Memory B cell (primary cell): ENCODE data around the gene SELE.

Experiments
- ATAC-seq: fragments of 150-1000 bp; cut with Tn5 transposase; 2 replicates; pipeline ENCODE4 v1.10.0; 2021; ENCODE audit warnings: low read depth, mild to moderate bottlenecking, moderate library complexity
- DNase-seq, 2 donors: peaks; one replicate each; pipeline ENCODE4 v3.0.0; 2022; ENCODE audit warnings: low spot score in 2 of 2
- H3K27ac Mint-ChIP-seq: one replicate; pipeline ENCODE4 v1.8.0; 2022; ENCODE audit warnings: mild to moderate bottlenecking, moderate library complexity, mixed read lengths
- H3K27me3 Mint-ChIP-seq: one replicate; pipeline ENCODE4 v1.8.0; 2022; ENCODE audit warnings: mixed read lengths
- H3K36me3 Mint-ChIP-seq: one replicate; pipeline ENCODE4 v1.8.0; 2022; ENCODE audit warnings: mild to moderate bottlenecking, mixed read lengths
- H3K4me1 Mint-ChIP-seq: one replicate; pipeline ENCODE4 v1.8.0; 2022; ENCODE audit warnings: mixed read lengths
- H3K4me3 Mint-ChIP-seq: one replicate; pipeline ENCODE4 v1.8.0; 2022; ENCODE audit warnings: mild to moderate bottlenecking, moderate library complexity, mixed read lengths
- H3K9me3 Mint-ChIP-seq: one replicate; pipeline ENCODE4 v1.8.0; 2022; ENCODE audit warnings: mixed read lengths

The SELE gene

GRCh38 chr1:169733924-169734323 lies at the start of gene SELE:
Gene SELE (minus strand): TSS chr1:169734079. CDS start chr1:169733612, 467 bp downstream.
- Mint-ChIP-seq H3K9me3 (no peaks in the 10 kb centered on the region), H3K27ac (no peak within 1 kb of the TSS), H3K36me3 (no peaks in the 10 kb centered on the region), H3K4me1 (no peaks in the 10 kb centered on the region), H3K27me3 (peaks cover 16% of the 10 kb centered on the region), H3K4me3 (no peak within 1 kb of the TSS)
- no peak for DNase-seq
- no peak for ATAC-seq

DNA sequence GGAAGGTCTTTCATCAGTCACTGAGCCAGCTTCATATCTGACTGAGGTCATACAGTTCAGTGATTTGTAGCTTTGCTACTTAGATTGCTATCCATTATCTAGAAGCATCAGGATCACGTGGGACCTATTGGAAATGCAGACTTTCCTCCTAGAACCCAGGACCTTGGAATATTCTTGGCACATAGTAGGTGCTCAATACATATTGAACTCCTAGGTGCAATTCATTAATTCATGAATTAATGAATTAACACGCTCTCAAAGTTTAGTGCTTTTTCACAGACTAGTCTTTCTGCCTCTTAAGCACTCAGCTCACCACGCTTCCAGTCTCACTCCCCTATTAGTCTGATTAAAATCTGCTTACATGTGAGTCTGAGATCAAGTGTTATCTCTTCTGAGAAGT lies 48.7 kb upstream of the SELE start:
- H3K4me3 Mint-ChIP-seq = no peak overlapping the region
- H3K9me3 Mint-ChIP-seq = no peaks in the 10 kb centered on the region
- peaks cover 20% of the 10 kb centered on the region for H3K27me3 Mint-ChIP-seq
- no peaks in the 10 kb centered on the region for H3K4me1 Mint-ChIP-seq
- peaks cover 1% of the 10 kb centered on the region for H3K36me3 Mint-ChIP-seq
- ATAC-seq = no peak
- H3K27ac Mint-ChIP-seq = no peak overlapping the region
- no peak for DNase-seq

DNA sequence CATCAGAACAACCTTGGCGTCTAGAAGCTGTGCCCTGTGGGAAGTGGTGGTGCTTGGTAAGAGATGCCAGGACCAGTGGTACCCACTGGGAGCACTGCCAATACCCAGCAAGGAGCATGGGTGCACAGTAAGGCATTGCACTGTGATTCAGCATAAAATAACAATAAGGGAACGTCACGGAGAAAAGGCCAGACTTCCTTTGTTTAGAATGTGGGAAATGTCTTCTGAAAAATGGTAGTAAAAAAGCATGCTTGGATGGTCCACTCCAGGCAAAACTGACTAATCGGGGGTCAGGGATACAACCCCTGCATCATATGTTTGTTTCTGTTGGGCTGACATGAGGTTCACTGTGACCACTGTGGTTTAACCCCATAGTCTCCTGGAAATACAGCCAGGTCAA lies 46.1 kb upstream of the SELE start:
- Mint-ChIP-seq H3K27me3 (peaks cover 15% of the 10 kb centered on the region), H3K4me3 (no peak overlapping the region), H3K36me3 (peaks cover 1% of the 10 kb centered on the region), H3K27ac (no peak overlapping the region), H3K9me3 (no peaks in the 10 kb centered on the region), H3K4me1 (no peaks in the 10 kb centered on the region)
- no peak for ATAC-seq
- DNase-seq = no peak

- Mint-ChIP-seq H3K27me3 (peaks cover 11% of the 10 kb centered on the region), H3K27ac (no peak overlapping the region), H3K4me1 (no peaks in the 10 kb centered on the region), H3K36me3 (no peaks in the 10 kb centered on the region), H3K4me3 (no peak overlapping the region), H3K9me3 (no peaks in the 10 kb centered on the region)
- ATAC-seq = no peak
- DNase-seq = no peak
Observed at GRCh38 chr1:169779150-169779549, 45.3 kb upstream of the SELE start.

DNA sequence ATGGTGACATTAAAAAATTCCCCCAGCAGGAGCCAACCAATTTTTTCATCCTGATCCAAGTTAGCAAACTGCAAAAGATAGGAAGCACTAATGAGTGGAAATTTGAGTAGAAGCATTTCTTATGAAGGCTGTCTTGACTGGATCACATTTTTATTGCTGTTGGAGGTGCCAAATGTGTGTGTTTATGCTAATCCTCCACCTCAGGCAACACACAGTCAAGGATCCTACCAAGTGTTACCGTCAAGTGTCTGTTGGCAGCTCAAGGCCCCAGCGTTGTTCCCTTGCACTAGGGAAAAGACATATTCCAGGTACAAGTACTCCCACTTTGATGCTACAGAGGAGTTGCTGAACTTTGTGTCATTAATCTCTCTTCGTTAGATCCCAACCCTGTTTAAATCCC lies 42.6 kb upstream of the SELE start:
- DNase-seq (no peak), ATAC-seq (no peak)
- no peak overlapping the region for H3K27ac Mint-ChIP-seq
- no peak overlapping the region for H3K4me3 Mint-ChIP-seq
- peaks cover 3% of the 10 kb centered on the region for H3K27me3 Mint-ChIP-seq
- H3K36me3 Mint-ChIP-seq = no peaks in the 10 kb centered on the region
- H3K4me1 Mint-ChIP-seq = no peaks in the 10 kb centered on the region
- no peaks in the 10 kb centered on the region for H3K9me3 Mint-ChIP-seq

DNA sequence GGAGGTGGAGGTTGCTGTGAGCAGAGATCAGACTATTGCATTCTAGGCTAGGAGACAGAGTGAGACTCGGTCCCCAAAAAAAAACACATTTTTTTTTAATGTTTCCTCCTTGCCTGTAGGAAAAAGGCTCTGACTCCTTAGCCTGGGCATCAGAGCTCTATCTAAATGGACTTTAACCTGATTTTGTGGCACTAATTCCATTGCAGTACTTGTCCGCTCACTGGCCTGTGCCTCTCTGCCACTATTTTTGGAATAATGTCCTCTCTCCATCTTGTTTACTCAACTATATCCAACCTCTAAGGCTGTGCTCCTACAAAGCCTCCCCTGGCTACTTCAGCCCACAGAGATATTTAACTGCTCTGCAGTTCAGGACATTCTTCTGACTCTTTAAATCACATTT lies 34.3 kb upstream of the SELE start:
- Mint-ChIP-seq H3K27me3 (peaks cover 3% of the 10 kb centered on the region), H3K36me3 (no peaks in the 10 kb centered on the region), H3K4me3 (no peak overlapping the region), H3K4me1 (no peaks in the 10 kb centered on the region), H3K27ac (no peak overlapping the region), H3K9me3 (no peaks in the 10 kb centered on the region)
- DNase-seq = no peak
- no peak for ATAC-seq

DNA sequence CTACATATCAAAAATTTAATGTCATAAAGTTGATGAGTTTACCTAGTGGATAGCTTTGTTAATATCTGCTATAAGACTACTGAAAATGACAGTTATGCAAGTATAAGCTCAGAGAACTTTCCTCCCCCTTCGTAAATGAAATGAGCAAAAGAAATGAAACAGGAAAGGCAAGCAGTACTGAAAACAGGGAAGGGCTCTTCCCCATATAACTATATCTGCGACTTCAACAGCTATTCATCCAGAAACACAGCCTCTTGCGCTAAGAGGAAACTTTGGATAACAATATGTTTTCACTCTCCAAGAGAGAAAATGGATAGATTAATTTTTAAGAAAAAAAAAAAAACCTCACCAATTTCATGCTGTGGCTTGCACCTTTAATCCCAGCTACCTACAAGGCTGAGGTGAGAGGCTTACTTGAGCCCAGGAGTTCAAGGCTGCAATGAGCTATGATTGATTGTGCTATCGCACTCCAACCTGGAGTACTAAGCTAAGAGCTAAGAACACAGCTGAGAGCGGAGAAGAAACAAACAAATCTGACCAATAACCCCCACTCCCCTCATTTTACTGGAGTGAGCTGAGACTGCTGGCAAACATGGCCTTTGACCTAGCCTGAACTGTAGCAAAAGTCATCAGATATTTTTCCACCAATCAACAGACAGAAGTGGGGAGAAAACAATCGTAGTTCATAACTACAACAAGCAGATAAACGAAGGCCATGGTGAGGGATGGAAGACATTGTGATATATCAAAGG lies 31.9 kb upstream of the SELE start:
- Mint-ChIP-seq H3K4me3 (no peak overlapping the region), H3K36me3 (no peaks in the 10 kb centered on the region), H3K27me3 (peaks cover 3% of the 10 kb centered on the region), H3K27ac (no peak overlapping the region), H3K4me1 (no peaks in the 10 kb centered on the region), H3K9me3 (no peaks in the 10 kb centered on the region)
- no peak for ATAC-seq
- DNase-seq = no peak

DNA sequence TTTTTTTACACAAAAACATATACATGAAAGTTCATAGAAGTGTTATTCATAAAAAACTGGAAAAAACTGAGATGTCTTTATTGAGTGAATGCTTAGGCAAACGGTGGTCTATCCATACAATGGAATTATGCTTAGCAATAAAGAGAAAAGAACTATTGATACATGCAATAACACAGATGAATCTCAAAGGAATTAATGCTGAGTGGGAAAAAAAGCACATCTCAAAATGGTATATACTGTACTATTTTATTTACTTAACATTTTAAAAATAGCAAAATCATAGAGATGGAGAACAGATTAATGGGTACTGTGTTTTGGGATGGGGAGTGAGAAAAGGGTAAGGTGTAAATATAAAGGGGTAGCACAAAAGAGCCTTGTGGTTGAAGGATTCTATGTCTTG lies 31.0 kb upstream of the SELE start:
- DNase-seq (no peak), ATAC-seq (no peak)
- no peaks in the 10 kb centered on the region for H3K4me1 Mint-ChIP-seq
- H3K36me3 Mint-ChIP-seq = no peaks in the 10 kb centered on the region
- H3K9me3 Mint-ChIP-seq = peaks cover 3% of the 10 kb centered on the region
- no peak overlapping the region for H3K4me3 Mint-ChIP-seq
- H3K27ac Mint-ChIP-seq = no peak overlapping the region
- peaks cover 3% of the 10 kb centered on the region for H3K27me3 Mint-ChIP-seq

- ATAC-seq (no peak), DNase-seq (no peak)
- H3K27ac Mint-ChIP-seq = no peak overlapping the region
- H3K9me3 Mint-ChIP-seq = peaks cover 3% of the 10 kb centered on the region
- H3K27me3 Mint-ChIP-seq = peaks cover 4% of the 10 kb centered on the region
- H3K36me3 Mint-ChIP-seq = peaks cover 3% of the 10 kb centered on the region
- H3K4me3 Mint-ChIP-seq = no peak overlapping the region
- H3K4me1 Mint-ChIP-seq = no peaks in the 10 kb centered on the region
Observed at GRCh38 chr1:169762699-169763098, 28.8 kb upstream of the SELE start.

DNA sequence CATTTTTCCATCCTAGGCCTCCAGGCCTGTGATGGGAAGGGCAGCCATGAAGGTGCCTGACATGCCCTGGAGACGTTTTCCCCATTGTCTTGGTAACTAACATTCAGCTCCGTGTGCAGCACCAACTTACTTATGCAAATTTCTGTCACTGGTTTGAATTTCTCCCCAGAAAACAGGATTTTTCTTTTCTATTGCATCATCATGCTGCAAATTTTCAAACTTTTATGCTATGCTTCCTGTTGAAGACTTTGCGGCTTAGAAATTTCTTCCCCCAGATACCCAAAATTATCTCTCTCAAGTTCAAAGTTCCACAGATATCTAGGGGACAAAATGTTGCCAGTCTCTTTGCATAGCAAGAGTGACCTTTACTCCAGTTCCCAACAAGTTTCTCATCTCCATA lies 25.2 kb upstream of the SELE start:
- no peak overlapping the region for H3K27ac Mint-ChIP-seq
- DNase-seq = no peak
- peaks cover 3% of the 10 kb centered on the region for H3K27me3 Mint-ChIP-seq
- H3K4me3 Mint-ChIP-seq = no peak overlapping the region
- H3K9me3 Mint-ChIP-seq = peaks cover 3% of the 10 kb centered on the region
- no peak for ATAC-seq
- H3K36me3 Mint-ChIP-seq = peaks cover 3% of the 10 kb centered on the region
- no peaks in the 10 kb centered on the region for H3K4me1 Mint-ChIP-seq

GRCh38 chr1:169753549-169753948 lies 19.7 kb upstream of the SELE start:
- Mint-ChIP-seq H3K36me3 (no peaks in the 10 kb centered on the region), H3K27ac (no peak overlapping the region), H3K4me3 (no peak overlapping the region), H3K4me1 (no peaks in the 10 kb centered on the region), H3K27me3 (peaks cover 4% of the 10 kb centered on the region), H3K9me3 (no peaks in the 10 kb centered on the region)
- ATAC-seq (no peak), DNase-seq (no peak)

DNA sequence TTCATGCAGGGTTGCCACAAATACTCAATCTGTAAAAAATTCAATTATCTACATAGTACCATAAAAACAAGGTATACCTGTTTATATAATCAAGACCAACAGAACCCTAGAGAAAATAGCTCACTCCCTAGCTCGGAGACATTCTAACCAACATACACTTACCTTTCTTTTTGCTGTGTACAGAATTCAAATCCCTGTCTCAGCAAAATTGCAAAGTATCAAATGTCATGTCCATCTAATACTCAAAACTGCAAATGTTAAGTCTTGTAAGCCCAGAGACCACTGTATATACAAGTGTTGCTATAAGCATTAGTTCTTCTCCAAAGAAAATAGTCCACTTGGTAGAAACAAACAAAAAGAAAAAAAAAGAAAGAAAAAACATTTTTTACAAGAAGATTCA lies 16.2 kb upstream of the SELE start:
- no peaks in the 10 kb centered on the region for H3K36me3 Mint-ChIP-seq
- no peaks in the 10 kb centered on the region for H3K9me3 Mint-ChIP-seq
- H3K4me1 Mint-ChIP-seq = no peaks in the 10 kb centered on the region
- no peak overlapping the region for H3K4me3 Mint-ChIP-seq
- H3K27me3 Mint-ChIP-seq = peaks cover 5% of the 10 kb centered on the region
- no peak overlapping the region for H3K27ac Mint-ChIP-seq
- no peak for DNase-seq
- no peak for ATAC-seq

DNA sequence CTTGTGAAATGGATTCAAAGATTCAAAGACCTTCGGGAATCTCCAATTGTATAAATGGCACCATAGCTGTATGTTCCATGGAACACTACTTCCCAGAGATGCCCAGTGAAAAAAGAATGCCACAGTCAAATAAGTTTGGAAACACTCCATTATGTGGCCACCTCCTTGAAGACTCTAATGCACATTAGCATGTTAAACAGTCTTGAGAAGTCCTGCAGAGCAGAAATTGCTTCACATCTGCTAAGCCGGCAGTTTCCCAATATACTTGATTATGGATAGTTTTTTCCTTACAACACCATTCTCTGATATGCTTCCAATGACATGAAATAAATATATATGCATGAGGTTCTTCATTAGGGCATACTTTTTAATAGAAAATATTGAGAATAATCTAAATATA lies 12.7 kb upstream of the SELE start:
- no peak for DNase-seq
- no peaks in the 10 kb centered on the region for H3K36me3 Mint-ChIP-seq
- no peaks in the 10 kb centered on the region for H3K4me1 Mint-ChIP-seq
- peaks cover 5% of the 10 kb centered on the region for H3K27me3 Mint-ChIP-seq
- no peak overlapping the region for H3K27ac Mint-ChIP-seq
- no peak overlapping the region for H3K4me3 Mint-ChIP-seq
- H3K9me3 Mint-ChIP-seq = no peaks in the 10 kb centered on the region
- no peak for ATAC-seq

DNA sequence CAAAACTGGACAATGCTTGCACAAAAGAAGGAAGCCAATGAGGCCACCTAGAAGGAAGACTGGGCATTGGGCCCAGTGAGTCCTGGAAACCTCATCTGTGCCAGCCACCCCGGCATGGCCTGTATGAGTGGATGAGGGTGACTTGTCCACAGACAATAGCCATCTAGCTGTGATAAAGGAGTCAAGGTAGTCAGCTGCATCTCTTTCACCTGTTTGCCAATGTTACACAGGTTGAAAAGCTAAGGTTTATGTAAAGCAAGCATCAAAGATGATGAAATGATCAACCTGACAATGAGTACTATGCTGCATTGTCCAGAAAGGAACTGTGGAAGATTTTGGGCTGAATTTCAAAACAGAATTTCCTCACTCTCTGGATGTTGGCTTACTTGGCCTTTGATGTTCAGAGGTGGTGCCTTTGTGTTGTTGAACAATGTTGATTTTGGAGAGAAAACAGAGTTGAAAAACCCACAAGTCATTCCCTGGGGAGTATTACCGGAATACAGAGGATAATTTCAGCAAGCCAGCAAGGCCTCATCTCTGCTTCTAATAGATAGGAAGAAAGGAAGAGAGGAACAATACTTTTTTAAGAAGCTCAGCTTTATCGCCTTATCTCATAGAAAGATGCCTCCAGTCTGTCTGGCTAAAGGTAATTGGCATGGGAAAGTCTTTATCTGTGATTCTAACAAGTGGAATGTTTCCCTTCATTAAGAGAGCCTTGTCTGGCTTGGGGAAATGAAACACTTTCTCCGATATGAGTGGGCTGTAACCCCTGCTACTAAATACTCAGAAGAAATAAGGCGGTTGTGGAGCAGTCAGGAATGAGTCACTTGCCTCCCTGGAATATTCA lies 11.4 kb upstream of the SELE start:
- ATAC-seq = no peak
- H3K4me3 Mint-ChIP-seq = no peak overlapping the region
- H3K9me3 Mint-ChIP-seq = no peaks in the 10 kb centered on the region
- H3K36me3 Mint-ChIP-seq = no peaks in the 10 kb centered on the region
- H3K27me3 Mint-ChIP-seq = peaks cover 5% of the 10 kb centered on the region
- DNase-seq = no peak
- H3K27ac Mint-ChIP-seq = no peak overlapping the region
- no peaks in the 10 kb centered on the region for H3K4me1 Mint-ChIP-seq
